Mucosa of gallbladder (tissue), 1 donor: ENCODE measurements around the gene SAMMSON. TPM values are rescaled to one million over a fixed set of nuclear protein-coding genes. Genes with fewer than 3 reads are reported as not detected.

Experiments
- DNase-seq: peaks from one replicate; pipeline ENCODE4 v3.0.0-alpha.2; 2020; ENCODE audit warnings: low spot score
- total RNA-seq: library from RNA; stranded (reverse); gene quantifications from one replicate; pipeline ENCODE4 v1.2.1, GENCODE V29; 2021
- donor health status: DM: no; HTN: no; CAD: no.

The SAMMSON gene
- total RNA-seq, 1 donor from 2014 or later = not detected

DNA sequence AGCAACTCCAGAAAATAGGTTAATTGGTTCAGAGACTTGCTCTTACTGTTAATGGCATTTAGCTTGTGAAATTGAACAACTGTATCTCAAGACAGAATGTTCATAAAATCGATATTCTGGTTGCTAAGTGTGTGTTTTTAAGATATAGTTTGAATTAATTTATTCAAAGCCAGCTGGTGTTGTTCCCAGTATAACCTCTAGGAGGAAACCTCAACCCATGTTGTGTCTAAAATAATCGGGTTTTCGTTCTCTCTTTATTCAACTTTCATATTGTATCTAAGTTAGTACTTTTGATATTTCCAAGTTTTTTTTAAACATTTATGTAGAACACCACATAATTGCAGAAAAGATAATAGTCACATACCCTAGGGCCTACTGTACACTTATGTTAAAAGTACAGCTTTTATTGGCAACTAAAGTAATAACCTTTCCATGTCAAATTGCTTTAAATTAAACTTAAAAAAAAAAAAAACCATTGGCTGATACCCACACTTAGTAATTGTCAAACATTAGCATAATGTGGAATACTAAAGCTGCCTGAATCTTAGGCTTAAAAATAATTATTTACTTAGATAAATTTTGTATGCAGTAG lies 90.9 kb downstream of the SAMMSON start:
- no peak for DNase-seq

GRCh38 chr3:70094197-70094596 lies 94.7 kb downstream of the SAMMSON start:
- no peak for DNase-seq

DNA sequence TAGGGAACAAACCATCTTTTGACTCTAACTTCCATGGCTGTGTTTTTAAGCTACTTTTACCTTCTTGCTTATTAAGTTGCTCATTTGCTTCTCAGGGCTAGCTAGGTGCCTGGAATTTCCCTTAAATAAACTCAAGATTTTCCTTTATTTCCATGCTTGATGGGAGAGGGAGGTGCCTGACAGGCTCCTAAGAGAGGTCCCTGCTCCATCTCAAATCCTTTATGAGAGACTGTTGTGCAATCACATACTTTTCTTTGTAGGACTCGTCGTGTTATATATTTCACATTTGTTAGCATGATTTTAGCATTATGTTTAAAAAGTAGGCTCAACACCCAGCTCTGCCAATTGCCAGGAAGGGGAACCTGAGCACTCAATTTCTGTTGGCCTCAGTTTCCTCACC lies 95.7 kb downstream of the SAMMSON start:
- DNase-seq = no peak

DNA sequence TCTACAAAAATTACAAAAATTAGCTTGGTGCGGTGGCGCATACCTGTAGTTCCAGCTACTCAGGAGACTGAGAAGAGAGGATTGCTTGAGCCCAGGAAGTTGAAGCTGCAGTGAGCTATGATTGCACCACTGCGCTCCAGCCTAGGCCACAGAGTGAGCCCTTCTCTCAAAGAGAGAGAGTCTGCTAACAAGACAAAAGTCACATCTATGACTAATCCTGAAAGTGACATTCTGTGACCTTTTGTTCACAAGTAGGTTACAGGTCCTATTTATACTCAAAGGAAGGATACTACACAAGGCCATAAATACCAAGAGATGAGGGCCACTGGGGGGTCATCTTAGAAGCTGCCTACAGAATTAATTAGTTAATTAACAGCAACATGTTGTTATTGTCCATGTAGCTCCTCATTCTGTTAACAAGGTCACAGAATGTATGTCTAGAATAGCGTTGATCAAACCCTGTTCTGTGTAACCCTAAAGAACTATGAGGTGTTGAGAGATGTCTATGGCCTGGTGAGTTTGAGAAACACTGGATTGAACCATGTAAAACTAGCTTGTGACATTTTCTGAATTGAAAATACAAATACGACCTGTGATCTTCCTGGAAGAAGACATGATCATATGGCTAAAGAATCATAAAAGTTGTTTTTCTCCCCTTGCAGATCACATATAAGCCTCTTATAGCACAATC lies 97.0 kb downstream of the SAMMSON start:
- no peak for DNase-seq

- DNase-seq = no peak
These were observed 97.6 kb downstream of the SAMMSON start for GRCh38 chr3:70097084-70097483.

DNA sequence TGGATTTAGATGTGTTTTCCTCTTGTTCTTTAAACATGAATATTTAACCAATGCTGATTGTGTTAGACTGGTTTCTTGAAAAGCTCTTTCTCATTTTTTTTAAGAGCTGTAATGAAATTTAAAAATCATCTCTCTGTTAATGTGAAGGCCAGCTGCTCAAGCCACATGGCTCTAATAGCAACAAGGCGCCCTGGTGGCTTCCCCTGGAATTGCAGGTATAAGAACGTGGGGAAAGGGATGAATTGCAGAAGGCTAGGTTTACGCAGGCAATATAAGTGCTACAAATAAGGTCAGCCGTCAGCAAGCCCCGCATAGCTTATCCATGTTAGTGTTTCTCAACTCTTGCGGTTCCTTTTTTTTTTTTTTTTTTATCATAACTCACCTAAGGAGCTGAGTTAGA lies 108.5 kb downstream of the SAMMSON start:
- DNase-seq = no peak

DNA sequence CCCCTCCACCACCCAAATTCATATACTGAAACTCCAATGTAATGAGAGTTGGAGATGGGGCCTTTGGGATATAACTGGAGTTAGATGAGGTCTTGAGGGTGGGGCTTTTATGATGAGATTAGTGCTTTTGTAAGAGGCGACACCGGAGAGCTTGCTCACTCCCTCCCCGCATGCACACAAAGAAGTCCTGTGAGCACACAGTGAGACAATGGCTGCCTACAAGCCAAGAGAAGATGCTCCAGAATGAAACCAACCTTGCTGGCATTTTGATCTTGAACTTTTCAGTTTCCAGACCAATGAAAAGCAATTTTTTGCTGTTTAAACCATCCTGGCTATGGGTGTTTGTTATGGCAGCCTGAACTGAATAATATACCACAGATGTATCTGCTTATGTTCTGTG lies 109.0 kb downstream of the SAMMSON start:
- DNase-seq = no peak

DNA sequence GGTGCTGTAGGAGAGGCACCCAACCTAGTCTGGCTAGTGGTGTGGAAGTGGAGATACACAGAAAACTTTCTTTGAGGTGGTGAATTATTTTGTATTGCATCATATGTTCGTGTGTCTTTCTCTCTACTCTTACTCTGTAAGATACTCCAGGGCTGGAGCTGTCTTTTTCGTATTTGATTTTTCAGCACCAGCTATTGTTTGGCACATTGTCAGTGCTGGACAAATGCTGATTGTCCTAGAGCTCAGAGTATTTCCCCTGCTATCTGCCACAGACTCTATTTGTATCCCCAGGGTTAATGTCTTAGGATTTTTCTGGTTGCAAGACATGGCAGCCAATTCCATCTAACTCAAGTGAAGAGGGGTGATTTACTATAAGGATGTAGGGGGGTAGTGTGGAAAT lies 110.5 kb downstream of the SAMMSON start:
- no peak for DNase-seq

- no peak for DNase-seq
These were observed 111.9 kb downstream of the SAMMSON start for GRCh38 chr3:70111411-70111810.

- no peak for DNase-seq
These were observed 113.2 kb downstream of the SAMMSON start for GRCh38 chr3:70112751-70113150.

GRCh38 chr3:70114431-70114830 lies 114.9 kb downstream of the SAMMSON start:
- no peak for DNase-seq

DNA sequence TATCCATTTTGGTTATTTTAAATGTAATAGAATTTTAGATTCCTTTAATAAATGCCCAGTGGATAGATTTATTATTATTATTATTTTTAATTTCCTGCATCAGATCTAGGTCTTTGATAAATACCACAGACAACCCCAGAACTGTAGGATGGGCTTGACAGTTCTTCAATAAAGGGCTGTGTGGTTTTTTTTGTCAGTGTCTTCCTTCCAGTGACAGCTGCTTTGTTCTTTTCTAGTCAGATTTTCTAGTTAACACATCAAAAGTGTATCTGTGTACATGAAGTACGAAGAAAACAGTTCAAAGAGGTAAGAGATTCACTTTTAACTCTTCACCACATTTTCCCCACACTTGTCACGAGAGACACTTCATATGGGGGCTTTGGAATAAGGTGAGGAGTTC lies 120.3 kb downstream of the SAMMSON start:
- DNase-seq = no peak
